GM19467 (cell line): ENCODE measurements around the gene RNF157.
"Not testable (repeated sequence)": the region's sequence is repeated elsewhere in the genome, so short reads cannot be mapped to it uniquely, and the experiment has no call there.

ENCODE experiments used
- ATAC-seq: cut with Tn5 transposase; IDR thresholded peaks from one replicate; pipeline ENCODE4 v1.9.1; 2021; ENCODE audit warnings: mild to moderate bottlenecking, moderate library complexity; ENCODE audit not compliant: unreplicated experiment

RNF157 gene

DNA sequence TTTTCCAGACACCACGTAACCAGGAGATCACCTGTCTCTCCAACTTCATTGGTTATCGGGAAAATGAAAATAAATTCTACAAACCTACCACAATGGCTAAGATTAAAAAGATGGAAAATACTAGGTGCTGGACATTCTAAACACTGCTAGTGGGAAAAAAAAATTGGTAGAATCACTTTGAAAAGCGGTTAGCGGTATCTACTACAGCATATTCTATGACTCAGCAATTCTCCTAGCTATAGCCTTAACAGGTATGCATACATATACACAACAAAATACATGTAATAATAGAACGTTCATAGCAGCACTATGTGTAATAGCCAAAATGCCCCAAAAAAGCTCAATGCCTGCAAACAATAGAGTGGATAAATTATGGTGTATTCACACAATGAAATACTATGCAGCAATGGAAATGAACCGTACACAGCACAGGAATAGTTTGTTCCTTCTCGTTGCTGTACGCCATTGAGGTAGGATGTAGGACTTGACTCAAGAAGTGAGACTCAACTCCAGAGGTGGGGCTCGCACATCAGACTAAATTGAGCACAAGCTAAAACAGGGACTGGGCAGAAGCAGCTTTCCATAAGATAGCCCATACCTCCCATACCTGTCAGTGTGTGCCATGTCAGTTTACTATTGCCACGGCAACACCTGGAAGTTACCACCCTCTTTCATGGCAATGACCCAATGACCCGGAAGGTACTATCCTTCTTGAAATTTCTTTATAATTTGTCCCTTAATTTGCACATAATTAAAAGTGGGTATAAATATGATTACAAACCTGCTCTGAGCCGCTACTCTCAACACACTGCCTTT, 44.8 kb downstream of the RNF157 start:
- no peak for ATAC-seq

DNA sequence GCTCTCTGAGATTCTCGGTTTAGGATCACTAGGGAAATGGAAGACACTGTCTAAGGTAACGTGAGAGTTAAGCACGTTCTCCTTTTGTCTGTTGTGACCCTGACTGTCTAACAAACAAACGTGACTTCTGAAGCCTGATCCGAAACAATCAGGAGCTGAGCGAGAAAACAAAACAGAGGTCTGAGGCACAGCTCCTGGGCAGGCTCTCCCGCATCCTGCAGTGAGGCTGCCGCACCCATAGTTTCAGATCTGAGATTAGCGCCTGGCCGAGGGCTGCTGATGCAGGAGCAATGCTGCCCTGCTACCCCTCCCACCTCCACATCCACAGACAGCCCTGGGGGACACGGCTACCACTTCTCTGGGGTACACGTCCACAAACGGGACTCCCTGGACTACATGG, 46.7 kb downstream of the RNF157 start:
- no peak for ATAC-seq

DNA sequence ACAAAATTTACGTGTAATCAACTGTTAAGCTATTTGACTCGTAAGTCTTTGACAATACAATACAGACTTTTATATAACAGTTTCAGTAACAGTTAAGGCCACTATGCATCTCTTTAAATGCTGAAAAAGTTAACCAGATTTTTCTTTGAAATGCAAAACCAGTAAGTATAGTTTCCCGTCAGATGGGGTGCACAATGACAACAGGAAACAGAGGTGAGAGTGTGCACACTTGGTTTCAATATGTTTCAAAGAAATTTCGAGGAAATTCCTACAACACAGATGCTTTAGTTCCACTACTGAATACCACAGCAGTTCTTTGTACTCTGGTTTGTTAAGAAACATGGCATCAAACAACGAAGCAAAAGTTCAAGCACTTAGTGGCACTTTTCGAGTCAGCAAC, 48.4 kb downstream of the RNF157 start:
- peak; percentile 56 for ATAC-seq

DNA sequence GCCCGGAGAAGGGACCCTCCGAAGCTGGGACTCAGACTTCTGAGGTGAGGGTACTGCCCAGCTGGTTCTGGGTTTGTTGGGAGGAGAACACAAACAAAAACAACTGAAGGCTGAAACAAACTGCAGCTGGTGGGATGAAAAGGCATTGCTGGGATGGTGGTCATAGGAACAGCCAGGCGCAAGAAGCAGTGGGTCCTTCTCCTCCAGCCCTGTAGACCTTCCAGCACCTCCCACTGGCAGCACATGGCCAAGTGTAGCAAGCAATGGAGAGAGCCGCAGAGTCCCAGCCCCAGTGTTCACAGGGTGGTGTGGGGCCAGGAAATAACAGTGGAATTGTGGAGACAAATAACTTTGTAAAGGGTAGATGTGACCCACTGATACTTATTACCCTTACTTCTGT, 50.6 kb downstream of the RNF157 start:
- ATAC-seq: no peak

DNA sequence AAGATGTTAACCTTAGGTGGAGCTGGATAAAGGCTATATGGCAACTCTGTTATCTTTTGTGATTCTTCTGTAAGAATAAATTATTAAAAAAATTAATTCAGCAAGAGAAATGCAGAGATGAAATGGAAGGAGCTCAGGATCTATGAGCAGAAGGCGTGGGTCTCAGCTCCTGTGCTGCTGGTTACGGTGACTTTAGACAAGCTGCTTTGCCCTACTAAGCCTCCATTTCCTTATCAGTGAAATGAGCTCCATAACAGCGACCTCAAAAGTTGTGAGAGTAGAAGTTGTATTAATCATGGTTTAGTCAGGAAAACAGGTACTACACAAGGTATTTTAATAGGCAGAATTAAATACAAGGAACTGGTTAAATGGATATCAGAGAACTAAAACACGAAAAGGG, 51.0 kb downstream of the RNF157 start:
- ATAC-seq: no peak

DNA sequence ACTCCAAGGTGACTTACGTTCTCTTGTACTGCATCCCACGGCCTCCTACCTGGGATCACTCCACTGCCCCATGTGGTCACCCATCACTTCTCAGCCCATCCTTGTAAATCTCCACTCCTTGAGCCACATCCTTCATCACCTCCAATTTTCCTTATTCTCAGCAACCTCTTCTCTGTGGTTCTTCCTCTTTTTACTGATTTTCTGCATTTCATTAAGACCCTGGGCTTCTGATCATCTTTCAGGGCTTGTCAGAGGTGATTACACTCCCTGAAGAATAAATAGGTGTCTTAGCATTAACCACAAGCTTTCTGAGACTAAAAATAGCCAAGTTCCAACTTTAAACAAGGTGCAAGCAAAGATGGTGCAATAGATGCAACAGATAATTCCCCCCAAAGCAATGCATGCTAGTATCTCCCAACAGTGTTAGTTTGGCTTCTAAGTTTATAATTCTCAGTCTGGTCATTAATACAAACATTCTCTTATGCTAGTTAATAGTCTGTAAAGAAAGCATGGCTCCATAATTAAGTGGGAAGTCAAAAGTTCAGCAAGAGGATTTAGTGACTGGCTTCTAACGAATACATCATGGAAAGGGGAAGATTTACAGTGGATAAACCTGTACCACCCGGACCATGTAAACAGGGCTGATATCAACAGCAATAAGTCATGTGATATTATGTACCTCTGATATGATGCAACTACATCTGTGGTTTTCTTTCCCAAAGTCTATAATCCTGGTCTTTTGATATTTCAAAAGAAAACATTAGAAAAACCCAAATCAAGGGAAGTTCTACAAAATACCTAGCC, 51.9 kb downstream of the RNF157 start:
- no peak for ATAC-seq

DNA sequence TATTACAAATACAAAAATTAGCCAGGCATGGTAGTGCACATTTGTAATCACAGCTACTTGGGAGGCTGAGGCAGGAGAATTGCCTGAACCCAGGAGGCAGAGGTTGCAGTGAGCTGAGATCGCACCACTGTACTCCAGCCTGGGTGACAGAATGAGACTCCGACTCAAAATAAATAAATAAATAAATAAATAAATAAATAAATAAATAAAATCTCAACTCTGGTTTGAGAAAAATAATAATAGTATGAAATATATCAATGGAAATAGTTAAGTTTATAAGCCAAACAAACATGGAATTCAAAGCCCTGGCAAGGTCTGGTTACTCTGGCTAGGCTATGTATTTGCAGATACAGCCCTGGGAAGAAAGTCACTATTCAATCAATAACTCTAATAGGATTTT, 53.5 kb downstream of the RNF157 start:
- not testable (repeated sequence) for ATAC-seq

DNA sequence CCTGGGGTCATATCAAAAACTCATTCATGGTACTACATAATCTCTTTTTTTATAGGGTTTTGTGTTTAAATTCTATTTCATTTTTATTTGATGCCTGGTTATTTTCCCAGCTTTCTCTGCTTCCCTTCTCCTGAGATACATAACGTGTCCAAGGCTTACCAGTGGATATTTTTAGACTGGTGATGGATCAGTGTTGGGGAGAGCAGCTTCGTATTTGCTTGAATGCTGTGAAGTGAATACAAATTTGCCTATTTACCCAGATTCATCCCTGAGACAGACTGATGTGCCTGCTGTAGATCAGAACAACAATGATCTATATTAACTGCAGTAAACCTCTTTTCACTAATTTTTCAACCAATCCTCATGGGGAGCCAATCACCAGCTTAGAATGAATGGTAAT, 56.0 kb downstream of the RNF157 start:
- ATAC-seq: no peak

DNA sequence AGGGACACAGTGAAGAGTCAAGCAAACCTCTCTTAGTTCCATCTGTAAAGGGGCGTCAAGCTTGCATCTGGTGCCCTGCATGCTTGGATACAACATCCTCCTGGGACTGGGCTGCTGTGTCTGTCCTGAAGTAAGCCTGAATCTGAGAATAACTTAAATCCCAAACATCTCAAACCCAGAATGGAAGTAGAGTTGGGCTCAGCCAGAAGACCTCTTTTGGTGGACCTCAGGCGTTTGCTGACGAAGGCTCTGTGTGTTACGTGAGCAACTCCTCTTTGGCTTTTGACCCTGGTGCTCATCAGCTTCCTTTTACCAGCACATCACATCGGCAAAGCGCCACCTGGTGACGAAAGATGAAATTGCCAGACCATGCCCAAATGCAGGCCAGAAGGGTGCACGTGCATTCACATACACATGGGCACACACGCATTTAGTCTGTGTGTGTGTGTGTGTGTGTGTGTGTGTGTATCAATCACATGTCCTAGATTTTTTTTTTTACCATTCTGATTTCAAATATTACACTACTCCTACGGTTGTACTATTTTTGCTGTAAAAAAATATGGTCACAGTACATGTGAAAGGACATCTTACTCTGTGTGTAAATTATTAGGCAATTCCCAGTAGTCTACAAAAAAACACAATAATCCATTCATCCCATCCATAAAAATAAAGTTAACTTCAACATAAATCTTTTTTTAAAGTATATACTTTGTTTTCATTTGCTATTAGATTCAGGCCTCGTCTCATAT, 58.1 kb downstream of the RNF157 start:
- no peak for ATAC-seq

DNA sequence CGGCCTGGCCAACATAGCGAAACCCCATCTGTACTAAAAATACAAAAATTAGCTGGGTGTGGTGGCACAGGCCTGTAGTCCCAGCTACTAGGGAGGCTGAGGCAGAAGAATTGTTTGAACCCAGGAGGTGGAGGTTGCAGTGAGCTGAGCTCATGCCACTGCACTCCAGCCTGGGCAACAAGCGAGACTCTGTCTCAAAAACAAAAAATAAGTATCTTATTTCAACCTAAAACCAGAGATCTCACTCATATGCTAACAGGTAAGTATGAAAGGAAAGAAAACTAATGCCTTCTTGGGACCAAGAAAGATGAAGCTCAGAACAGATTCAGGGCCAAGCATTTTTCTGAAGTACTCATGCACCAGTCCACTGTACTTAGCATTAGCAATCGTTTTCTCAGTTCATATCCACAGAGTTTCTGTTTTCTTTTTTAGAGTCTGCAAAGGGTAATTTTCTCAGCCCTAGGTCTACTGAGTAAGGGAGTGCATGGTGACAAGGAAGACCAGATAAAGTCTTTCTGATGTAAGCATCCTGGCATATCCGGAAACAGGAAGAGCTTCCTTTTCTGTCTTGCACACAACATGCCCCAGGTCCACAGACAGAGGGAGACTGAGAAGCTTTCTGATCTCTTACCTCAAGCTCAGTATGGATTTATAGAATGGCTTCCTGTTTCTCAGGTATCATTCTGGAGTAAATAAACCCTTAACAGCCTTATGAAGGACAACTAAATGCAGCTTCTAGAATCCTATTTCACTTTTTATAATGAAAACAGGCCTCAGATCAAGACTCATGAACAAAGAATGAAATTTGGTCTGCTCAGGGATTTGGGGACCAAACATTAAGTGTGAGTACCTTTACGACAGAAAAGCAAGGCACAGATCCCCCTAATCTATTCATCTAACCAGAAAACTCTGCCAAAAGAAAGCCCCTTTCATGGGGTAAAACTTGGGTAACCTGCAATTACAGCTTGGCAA, 60.5 kb downstream of the RNF157 start:
- ATAC-seq: no peak

DNA sequence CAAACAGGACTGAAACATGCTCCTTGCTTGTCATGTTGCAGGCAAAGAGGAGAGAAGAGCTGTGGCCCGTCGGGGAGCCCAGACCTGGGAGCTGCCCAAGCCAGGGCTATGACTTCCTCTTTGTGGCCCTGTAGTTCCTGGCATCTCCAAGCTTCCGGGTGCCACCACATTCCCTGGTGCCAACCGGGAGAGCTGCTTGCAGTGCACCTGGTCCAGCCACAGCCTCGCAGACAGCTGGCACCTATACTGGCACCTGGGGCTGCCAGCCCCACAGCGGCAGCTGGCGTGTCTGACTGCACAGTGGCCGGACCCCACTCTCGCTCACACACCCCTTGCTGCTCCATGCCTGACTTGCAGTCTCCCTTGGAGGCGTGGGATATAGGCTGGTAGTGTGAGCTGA, 62.2 kb downstream of the RNF157 start:
- no peak for ATAC-seq

DNA sequence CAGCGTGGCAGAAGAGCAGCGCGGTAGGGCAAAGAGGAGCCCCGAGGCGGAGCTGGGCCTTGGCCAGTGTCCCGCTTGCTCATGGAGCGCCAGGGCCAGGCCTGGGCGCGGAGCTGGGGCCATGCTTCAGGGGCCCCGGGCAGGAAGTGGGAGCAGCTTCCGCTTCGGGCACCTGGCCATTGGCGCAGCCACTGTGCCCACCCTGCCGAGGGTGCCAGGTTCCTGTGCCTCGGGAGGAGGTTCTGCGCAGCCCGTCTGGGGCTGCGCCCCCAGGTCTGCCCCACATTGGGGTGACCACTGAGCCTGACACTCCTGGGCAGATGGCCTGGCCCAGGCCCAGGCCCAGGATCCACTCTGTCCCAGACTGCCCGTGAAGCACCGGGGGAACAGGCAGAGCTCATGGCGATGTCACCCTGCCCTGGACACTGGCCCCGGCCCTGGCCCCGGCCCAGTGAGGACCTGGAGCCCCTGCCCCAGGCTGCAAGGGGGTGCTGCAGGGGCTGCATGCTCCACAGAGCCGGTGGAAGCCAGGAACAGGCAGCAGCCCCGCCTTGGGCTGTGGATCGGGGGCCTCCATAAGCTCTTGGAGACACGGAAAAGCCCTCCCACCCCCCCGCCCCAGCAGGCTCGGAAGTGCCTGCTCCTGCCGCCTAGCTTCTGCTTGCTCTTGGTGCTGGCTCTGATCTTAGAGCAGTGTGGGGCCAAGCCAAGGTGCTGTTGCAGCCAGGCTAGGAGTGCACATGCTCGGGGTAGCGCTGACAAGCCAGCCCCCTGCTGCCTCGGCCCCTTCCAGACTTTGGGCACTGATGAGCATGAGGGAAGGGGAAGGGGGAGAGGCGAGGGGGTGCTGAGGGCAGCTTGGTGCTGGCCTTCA, 63.4 kb downstream of the RNF157 start:
- ATAC-seq: no peak

DNA sequence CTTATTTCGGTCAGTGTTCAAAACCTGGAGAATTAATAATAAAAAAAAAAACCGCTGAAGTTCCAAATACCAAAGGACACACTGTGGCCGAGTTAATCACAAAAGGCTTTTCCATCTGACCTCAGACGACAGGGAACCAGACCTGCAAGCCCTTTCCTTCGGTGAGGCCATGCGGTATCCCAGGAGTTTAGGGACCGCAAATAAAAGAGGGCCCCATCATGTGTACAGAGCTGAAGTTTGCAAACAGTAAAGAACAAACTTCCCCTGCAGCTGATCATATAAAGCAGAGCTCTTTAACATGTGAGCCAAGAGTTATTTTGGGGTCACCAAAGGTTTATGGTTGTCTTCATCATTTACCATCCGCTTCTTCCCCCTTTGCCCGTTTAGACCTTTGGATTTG, 66.3 kb downstream of the RNF157 start:
- ATAC-seq: no peak

DNA sequence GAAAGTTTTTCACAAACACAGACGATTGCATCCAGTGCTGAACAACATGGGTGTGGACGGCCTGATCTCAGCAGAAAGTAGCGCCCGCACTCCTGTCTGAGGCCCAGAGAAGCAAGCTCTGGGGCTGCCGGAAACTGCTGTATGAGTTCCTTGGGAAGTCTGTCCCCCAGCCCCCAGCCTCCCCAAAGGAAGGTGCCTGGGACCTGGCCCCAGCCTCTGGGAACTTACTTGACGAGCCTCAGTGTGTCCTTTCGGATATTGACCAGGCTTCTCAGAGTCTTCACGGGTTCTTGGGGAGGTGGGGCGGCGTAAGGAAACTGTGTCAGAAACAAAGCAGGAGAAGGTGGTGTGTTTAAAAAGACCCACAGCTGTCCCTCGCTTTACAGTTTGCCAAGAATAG, 66.8 kb downstream of the RNF157 start:
- ATAC-seq: no peak

DNA sequence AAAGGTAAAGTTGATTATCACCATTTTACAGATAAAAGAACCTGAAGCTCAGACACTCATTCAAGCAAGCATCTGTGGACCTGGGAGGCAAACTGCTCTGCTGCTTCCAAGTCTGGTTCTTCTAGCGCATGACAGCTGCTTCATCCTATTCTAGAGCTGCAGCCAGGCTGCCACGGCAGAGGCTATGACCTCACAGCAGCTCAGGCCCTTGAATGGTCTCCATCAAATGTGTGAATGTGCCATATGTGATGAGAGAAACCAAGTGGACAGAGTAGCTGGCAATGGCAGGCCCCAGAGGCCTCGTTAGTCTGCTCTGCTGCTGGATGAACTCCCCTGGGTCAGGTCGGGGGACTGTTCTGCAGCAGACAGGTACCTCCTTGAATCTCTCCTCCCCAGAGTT, 68.6 kb downstream of the RNF157 start:
- no peak for ATAC-seq

DNA sequence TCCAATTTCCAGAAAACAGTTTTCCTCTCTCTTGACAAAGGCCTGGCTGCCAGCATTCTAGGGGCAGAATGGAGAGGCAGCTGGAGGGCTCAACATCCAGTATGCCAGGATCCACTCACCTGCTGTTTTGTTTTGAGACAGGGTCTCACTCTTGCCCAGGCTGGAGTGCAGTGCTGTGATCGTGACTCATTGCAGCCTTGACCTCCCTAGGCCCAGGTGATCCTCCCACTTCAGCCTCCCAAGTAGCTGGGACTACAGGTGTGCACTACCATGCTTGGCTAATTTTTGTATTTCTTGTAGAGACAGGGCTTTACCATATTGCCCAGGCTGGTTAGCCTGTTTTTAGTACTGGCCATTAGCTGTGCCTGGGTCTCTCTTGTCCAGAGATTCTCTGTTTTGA, 70.2 kb downstream of the RNF157 start:
- ATAC-seq: no peak

DNA sequence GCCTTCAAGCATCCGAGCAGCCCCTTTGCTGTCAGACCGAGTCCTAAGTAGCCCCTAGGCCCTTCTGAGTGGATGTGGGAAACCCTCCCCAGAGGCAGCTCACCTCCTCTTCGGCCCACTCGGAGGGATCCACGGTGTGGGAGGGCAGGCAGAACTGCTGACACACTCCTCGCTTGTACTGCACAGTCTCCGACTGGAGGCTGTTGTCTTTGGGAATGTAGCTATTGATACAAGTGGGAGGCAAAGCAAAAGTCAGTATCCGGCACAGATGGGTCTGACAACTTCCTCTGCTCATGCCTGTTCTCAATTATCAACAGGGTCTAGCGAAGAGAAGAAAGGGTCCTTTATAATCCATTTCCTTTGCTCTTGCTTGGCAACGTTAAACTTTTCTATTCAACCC, 73.4 kb downstream of the RNF157 start:
- no peak for ATAC-seq

DNA sequence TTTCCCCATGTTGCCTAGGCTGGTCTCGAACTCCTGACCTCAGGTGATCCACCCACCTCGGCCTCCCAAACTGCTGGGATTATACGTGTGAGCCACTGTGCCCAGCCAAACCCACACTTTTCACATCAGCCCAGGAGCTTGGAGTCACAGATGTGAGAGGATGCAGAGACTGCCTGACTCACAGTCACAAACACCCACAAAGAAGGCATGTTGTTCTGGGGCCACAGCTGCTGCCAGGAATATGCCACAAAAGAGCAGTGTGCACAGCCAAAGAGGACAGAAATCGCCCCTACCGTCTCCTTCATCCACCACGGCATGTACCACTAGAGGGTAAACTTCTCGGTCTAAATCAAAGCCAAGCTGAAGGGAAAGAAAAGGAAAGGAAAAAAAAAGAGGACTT, 74.1 kb downstream of the RNF157 start:
- no peak for ATAC-seq

DNA sequence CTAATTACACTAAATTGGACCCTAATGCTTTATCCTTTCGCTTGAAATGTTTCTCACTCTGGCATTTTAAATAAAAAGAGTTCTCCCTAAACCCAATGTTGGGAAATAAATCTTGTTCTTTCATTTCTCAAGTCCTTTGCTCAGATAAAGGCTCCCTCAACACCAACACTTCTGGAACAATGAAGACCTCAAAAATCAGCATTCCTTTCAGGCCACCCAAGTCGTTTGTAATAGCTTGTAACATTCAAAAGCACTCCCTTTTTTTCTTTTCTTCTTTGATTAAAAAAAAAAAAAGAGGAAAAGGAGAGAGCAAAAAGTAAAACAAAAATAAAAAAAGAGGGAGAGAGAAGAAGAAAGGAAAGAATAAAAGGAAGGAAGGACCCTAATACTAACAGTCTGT, 76.0 kb downstream of the RNF157 start:
- no peak for ATAC-seq

DNA sequence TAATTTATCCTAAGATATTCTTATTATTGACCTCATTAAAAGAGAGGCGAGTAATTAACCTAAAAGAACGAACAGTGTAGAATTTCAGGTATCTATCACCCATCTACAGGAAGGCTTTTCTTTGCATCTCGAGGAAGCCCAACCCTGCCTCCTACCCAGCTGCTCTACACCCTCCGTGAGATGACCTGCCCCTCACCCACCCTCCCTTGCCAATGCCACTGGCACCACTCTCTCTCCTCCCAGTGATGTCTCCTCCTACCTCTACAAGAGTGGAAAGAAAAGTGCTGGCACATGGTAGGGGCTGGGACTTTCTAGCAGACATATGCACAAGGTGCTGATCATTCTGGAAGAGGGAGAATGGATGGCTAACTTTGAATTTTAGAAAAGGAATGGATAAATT, 76.4 kb downstream of the RNF157 start:
- ATAC-seq: no peak
